CD4-positive, alpha-beta memory T cell (primary cell): ENCODE measurements around the gene ADIPOR1. TPM values are rescaled to one million over a fixed set of nuclear protein-coding genes. Genes with fewer than 3 reads are reported as not detected.
A peak's percentile ranks its signal among the peaks of the same experiment; 100 is the strongest.

Source experiments
- CTCF ChIA-PET: fragments of 350-600 bp; sonication (Branson Sonifier 250); formaldehyde crosslinking; loops from one replicate; lab custom pipeline; 2021; ENCODE audit warnings: inconsistent platforms; ENCODE audit not compliant: partially characterized antibody; lab: Charles Lee
- POLR2A ChIA-PET: fragments of 350-600 bp; sonication (Branson Sonifier 250); formaldehyde crosslinking; loops from one replicate; lab custom pipeline; 2021; ENCODE audit not compliant: partially characterized antibody; lab: Charles Lee
- DNase-seq, 5 donors: peaks; one replicate each; pipeline versions ENCODE4 v3.0.0 to v3.0.0-alpha.2; 2020 to 2022; ENCODE audit warnings: mixed read lengths in 1 of 5
- H3K27ac ChIP-seq: one replicate; pipeline ENCODE4 v1.7.0; 2013; ENCODE audit warnings: low read depth, low read length
- H3K27me3 ChIP-seq: 2 replicates; pipeline ENCODE4 v1.7.0; 2013; ENCODE audit warnings: mild to moderate bottlenecking, low read length, moderate library complexity; ENCODE audit not compliant: insufficient read depth
- H3K36me3 ChIP-seq: 2 replicates; pipeline ENCODE4 v1.7.0; 2013; ENCODE audit warnings: mild to moderate bottlenecking, low read length, moderate library complexity; ENCODE audit not compliant: insufficient read depth
- H3K4me1 ChIP-seq: 2 replicates; pipeline ENCODE4 v1.7.0; 2013; ENCODE audit warnings: mild to moderate bottlenecking, low read length, moderate library complexity; ENCODE audit not compliant: insufficient read depth
- H3K4me3 ChIP-seq, 2 donors: one replicate each; pipeline ENCODE4 v1.7.0; 2013; ENCODE audit warnings: low read length in 2 of 2, mild to moderate bottlenecking in 1 of 2
- H3K9me3 ChIP-seq, 2 donors: one replicate each; pipeline ENCODE4 v1.7.0; 2013; ENCODE audit warnings: low read length in 2 of 2, control low read depth in 1 of 2; ENCODE audit not compliant: control insufficient read depth in 1 of 2
- H3K27ac Mint-ChIP-seq, 7 donors: one replicate each; pipeline ENCODE4 v1.8.0; 2020 to 2021; ENCODE audit warnings: mixed read lengths in 7 of 7, mild to moderate bottlenecking in 6 of 7, inconsistent platforms in 3 of 7, moderate library complexity in 3 of 7
- H3K27me3 Mint-ChIP-seq, 2 donors: one replicate each; pipeline ENCODE4 v1.8.0; 2020 to 2021; ENCODE audit warnings: mixed read lengths in 2 of 2
- H3K36me3 Mint-ChIP-seq, 2 donors: one replicate each; pipeline ENCODE4 v1.8.0; 2020 to 2021; ENCODE audit warnings: mixed read lengths in 2 of 2, inconsistent platforms in 1 of 2, mild to moderate bottlenecking in 1 of 2
- H3K4me1 Mint-ChIP-seq, 4 donors: one replicate each; pipeline ENCODE4 v1.8.0; 2020 to 2021; ENCODE audit warnings: mixed read lengths in 4 of 4, mild to moderate bottlenecking in 1 of 4
- H3K4me3 Mint-ChIP-seq, 8 donors: one replicate each; pipeline ENCODE4 v1.8.0; 2020 to 2021; ENCODE audit warnings: mixed read lengths in 8 of 8, mild to moderate bottlenecking in 7 of 8, moderate library complexity in 6 of 8, inconsistent platforms in 3 of 8
- H3K9me3 Mint-ChIP-seq, 8 donors: one replicate each; pipeline ENCODE4 v1.8.0; 2020 to 2021; ENCODE audit warnings: mixed read lengths in 8 of 8, mild to moderate bottlenecking in 5 of 8, inconsistent platforms in 3 of 8, moderate library complexity in 1 of 8
- intact Hi-C: fragments of 100-400 bp; cut with micrococcal nuclease; formaldehyde crosslinking; loops from one replicate; pipeline ENCODE4 v1.15.1; 2023
- polyA plus RNA-seq, 2 donors: library from polyadenylated mRNA; unstranded; fragments of 300-500 nt; fragmentation: Illumina TruSeq; gene quantifications; one replicate each; pipeline ENCODE4 v1.2.3, GENCODE V29; 2021
- total RNA-seq, 2 experiments: library from RNA; stranded (reverse); gene quantifications; one replicate each; pipeline ENCODE4 v1.2.3, GENCODE V29; 2021

The ADIPOR1 gene
- total and polyA plus RNA-seq, 4 experiments from 2014 or later: 52.6 to 164 (median 78.3) TPM

GRCh38 chr1:203000217-203000944 is 42.3 kb upstream of the ADIPOR1 start:
- Mint-ChIP-seq H3K9me3 (no peaks in the 10 kb centered on the region), H3K4me1 (peaks cover 5 to 14% (median 6%) of the 10 kb centered on the region in 4 donors), H3K27ac (no peak overlapping the region), H3K36me3 (no peaks in the 10 kb centered on the region), H3K27me3 (peaks cover 9 to 13% of the 10 kb centered on the region in 2 donors), H3K4me3 (no peak overlapping the region)
- DNase-seq: no peak
- H3K4me3 ChIP-seq: no peak overlapping the region
- ChIA-PET CTCF (interaction anchor here (0.6 to 3.4 kb wide), 15 partner anchors 10 to 536 kb away, joined by 3 to 13 read pairs (median 4); partner anchors contain the start of genes KLHL12 and RABIF), POLR2A (no interaction called here)
- H3K27ac ChIP-seq: no peak overlapping the region
- peaks cover 4% of the 10 kb centered on the region for H3K4me1 ChIP-seq
- intact Hi-C loops: no loop called here
- peaks cover 7% of the 10 kb centered on the region for H3K27me3 ChIP-seq
- no peaks in the 10 kb centered on the region for H3K36me3 ChIP-seq
- H3K9me3 ChIP-seq: no peaks in the 10 kb centered on the region

- Histone ChIP-seq H3K27ac (no peak overlapping the region), H3K4me1 (peaks cover 4% of the 10 kb centered on the region), H3K4me3 (no peak overlapping the region), H3K27me3 (peaks cover 7% of the 10 kb centered on the region), H3K9me3 (no peaks in the 10 kb centered on the region), H3K36me3 (no peaks in the 10 kb centered on the region)
- intact Hi-C loops: loop anchor here (1.0 to 2.0 kb wide), 4 partner anchors 32 to 248 kb away; partner anchors contain the start of genes ADIPOR1 and CYB5R1
- H3K9me3 Mint-ChIP-seq: peaks cover 0 to 1% (median 0%) of the 10 kb centered on the region in 8 donors
- peak overlapping the region in 1 of 7 donors; percentile 10 for H3K27ac Mint-ChIP-seq
- peak; percentile 57 to 69 (median 64) for DNase-seq
- H3K4me1 Mint-ChIP-seq: peaks cover 5 to 12% (median 6%) of the 10 kb centered on the region in 4 donors
- CTCF ChIA-PET: interaction anchor here (0.7 to 3.4 kb wide), 23 partner anchors 9 to 815 kb away, joined by 3 to 21 read pairs (median 4); partner anchors contain the start of genes KLHL12, RABIF and TMEM183A
- peak overlapping the region in 5 of 8 donors; percentile 1 to 52 (median 11) for H3K4me3 Mint-ChIP-seq
- POLR2A ChIA-PET: interaction anchor here (0.9 to 1.4 kb wide), 3 partner anchors 16 to 110 kb away, joined by 3 read pairs; partner anchors contain the start of genes KLHL12 and RABIF
- no peaks in the 10 kb centered on the region for H3K36me3 Mint-ChIP-seq
- peaks cover 15 to 16% of the 10 kb centered on the region in 2 donors for H3K27me3 Mint-ChIP-seq
Measured at GRCh38 chr1:202998836-202999750, 41.0 kb upstream of the ADIPOR1 start.

GRCh38 chr1:202994756-202995155 is 36.6 kb upstream of the ADIPOR1 start:
- ChIA-PET CTCF (interaction anchor here (0.8 to 1.7 kb wide), 3 partner anchors 27 to 477 kb away, joined by 3 to 6 read pairs (median 3); no protein-coding TSS in a partner anchor), POLR2A (interaction anchor here (1.9 kb wide), 1 partner anchor 12 kb away, joined by 6 read pairs; the partner anchor contains the start of gene TMEM183A)
- intact Hi-C loops: no loop called here
- no peak for DNase-seq
- peaks cover 0 to 10% (median 3%) of the 10 kb centered on the region in 8 donors for H3K9me3 Mint-ChIP-seq
- peaks cover 5 to 9% (median 6%) of the 10 kb centered on the region in 4 donors for H3K4me1 Mint-ChIP-seq
- no peaks in the 10 kb centered on the region for H3K9me3 ChIP-seq
- peaks cover 25 to 39% of the 10 kb centered on the region in 2 donors for H3K27me3 Mint-ChIP-seq
- H3K36me3 ChIP-seq: no peaks in the 10 kb centered on the region
- no peak overlapping the region for H3K27ac ChIP-seq
- H3K4me3 ChIP-seq: no peak overlapping the region
- no peak overlapping the region for H3K27ac Mint-ChIP-seq
- no peak overlapping the region for H3K4me3 Mint-ChIP-seq
- H3K36me3 Mint-ChIP-seq: no peaks in the 10 kb centered on the region
- H3K4me1 ChIP-seq: peaks cover 4% of the 10 kb centered on the region
- peaks cover 15% of the 10 kb centered on the region for H3K27me3 ChIP-seq

GRCh38 chr1:202991112-202991511 is 33.0 kb upstream of the ADIPOR1 start:
- intact Hi-C loops: no loop called here
- CTCF ChIA-PET: interaction anchor here (1.1 kb wide), 1 partner anchor 9 kb away, joined by 4 read pairs; no protein-coding TSS in a partner anchor

GRCh38 chr1:202989879-202990278 is 31.8 kb upstream of the ADIPOR1 start:
- Histone ChIP-seq H3K27me3 (peaks cover 8% of the 10 kb centered on the region), H3K27ac (no peak overlapping the region), H3K9me3 (no peaks in the 10 kb centered on the region), H3K4me1 (no peaks in the 10 kb centered on the region), H3K36me3 (no peaks in the 10 kb centered on the region), H3K4me3 (no peak overlapping the region)
- Mint-ChIP-seq H3K4me3 (no peak overlapping the region), H3K9me3 (peaks cover 0 to 10% (median 3%) of the 10 kb centered on the region in 8 donors), H3K27ac (no peak overlapping the region), H3K36me3 (no peaks in the 10 kb centered on the region), H3K4me1 (no peaks in the 10 kb centered on the region), H3K27me3 (peaks cover 28 to 32% of the 10 kb centered on the region in 2 donors)
- ChIA-PET POLR2A (no interaction called here), CTCF (interaction anchor here (1.1 to 1.2 kb wide), 3 partner anchors 8 to 11 kb away, joined by 3 to 4 read pairs (median 4); no protein-coding TSS in a partner anchor)
- intact Hi-C loops: no loop called here
- no peak for DNase-seq

More at GRCh38 chr1:202991112-202991511, 33.0 kb upstream of the ADIPOR1 start:
- POLR2A ChIA-PET: interaction anchor here (1.4 kb wide), 1 partner anchor 15 kb away, joined by 5 read pairs; no protein-coding TSS in a partner anchor
- DNase-seq: no peak
- H3K9me3 Mint-ChIP-seq: peaks cover 0 to 10% (median 3%) of the 10 kb centered on the region in 8 donors
- H3K27me3 Mint-ChIP-seq: peaks cover 30 to 39% of the 10 kb centered on the region in 2 donors
- Histone ChIP-seq H3K27ac (no peak overlapping the region), H3K27me3 (peaks cover 8% of the 10 kb centered on the region), H3K4me1 (no peaks in the 10 kb centered on the region), H3K4me3 (no peak overlapping the region), H3K36me3 (no peaks in the 10 kb centered on the region), H3K9me3 (no peaks in the 10 kb centered on the region)
- no peaks in the 10 kb centered on the region for H3K4me1 Mint-ChIP-seq
- no peaks in the 10 kb centered on the region for H3K36me3 Mint-ChIP-seq
- H3K4me3 Mint-ChIP-seq: no peak overlapping the region
- no peak overlapping the region for H3K27ac Mint-ChIP-seq

GRCh38 chr1:202987922-202988583 is 29.9 kb upstream of the ADIPOR1 start:
- Mint-ChIP-seq H3K36me3 (no peaks in the 10 kb centered on the region), H3K27ac (no peak overlapping the region), H3K27me3 (peaks cover 21 to 23% of the 10 kb centered on the region in 2 donors), H3K9me3 (peaks cover 0 to 9% (median 3%) of the 10 kb centered on the region in 8 donors), H3K4me1 (no peaks in the 10 kb centered on the region), H3K4me3 (no peak overlapping the region)
- Histone ChIP-seq H3K36me3 (no peaks in the 10 kb centered on the region), H3K4me1 (no peaks in the 10 kb centered on the region), H3K9me3 (no peaks in the 10 kb centered on the region), H3K4me3 (no peak overlapping the region), H3K27ac (no peak overlapping the region), H3K27me3 (peaks cover 3% of the 10 kb centered on the region)
- POLR2A ChIA-PET: no interaction called here
- intact Hi-C loops: no loop called here
- DNase-seq: no peak
- CTCF ChIA-PET: no interaction called here
